Heart right ventricle (tissue), 16 donors: Measurements from ENCODE around the gene CTDNEP1. TPM values are rescaled to one million over a fixed set of nuclear protein-coding genes. Genes with fewer than 3 reads are reported as not detected.

ENCODE experiments used
- ATAC-seq, 8 donors: fragments of 200-7000 bp; cut with Tn5 transposase; one replicate each; pipeline ENCODE4 v1.9.1; 2020; ENCODE audit warnings: mild to moderate bottlenecking in 8 of 8, moderate library complexity in 8 of 8, moderate number of reproducible peaks in 1 of 8
- DNase-seq, 2 donors: peaks; one replicate each; pipeline ENCODE4 v3.0.0-alpha.2; 2020
- H3K27ac ChIP-seq, 10 donors: fragments of 200-600 bp; sonication (generic) in 2 of 10; one replicate each; pipeline versions ENCODE4 v1.5.0 to v1.8.0; 2020 to 2022; ENCODE audit warnings: mild to moderate bottlenecking in 3 of 10
- H3K27me3 ChIP-seq, 7 donors: fragments of 200-600 bp; one replicate each; pipeline ENCODE4 v1.8.0; 2021 to 2022; ENCODE audit warnings: mild to moderate bottlenecking in 2 of 7
- H3K36me3 ChIP-seq, 9 donors: fragments of 200-600 bp; sonication (generic) in 1 of 9; one replicate each; pipeline versions ENCODE4 v1.5.0 to v1.8.0; 2020 to 2022; ENCODE audit warnings: mild to moderate bottlenecking in 2 of 9
- H3K4me1 ChIP-seq, 9 donors: fragments of 200-600 bp; sonication (generic) in 1 of 9; one replicate each; pipeline versions ENCODE4 v1.5.0 to v1.8.0; 2020 to 2022; ENCODE audit warnings: mild to moderate bottlenecking in 4 of 9
- H3K4me3 ChIP-seq, 10 donors: fragments of 200-600 bp; sonication (generic) in 2 of 10; one replicate each; pipeline versions ENCODE4 v1.5.0 to v1.8.0; 2020 to 2022; ENCODE audit warnings: mild to moderate bottlenecking in 7 of 10, moderate library complexity in 2 of 10
- H3K9me3 ChIP-seq, 11 donors: fragments of 200-600 bp in 10 of 11; sonication (generic) in 2 of 11; one replicate each; pipeline versions ENCODE4 v1.5.0 to v1.8.0; 2013 to 2022; ENCODE audit warnings: mild to moderate bottlenecking in 2 of 11, control low read depth in 1 of 11, moderate library complexity in 1 of 11
- WGBS, 2 donors: extraction: QIAGEN DNeasy Blood & Tissue Kit; methylation state at CpG; one replicate each; pipeline ENCODE4 v1.1.7; 2013; ENCODE audit warnings: inconsistent platforms in 1 of 2; 5-methylcytosine and 5-hydroxymethylcytosine counted together
- intact Hi-C, 10 donors: fragments of 100-400 bp; cut with DNase I; formaldehyde crosslinking; loops; one replicate each; pipeline versions ENCODE4 v1.11.1 to v1.14.2; 2022
- polyA plus RNA-seq, 2 donors: library from polyadenylated mRNA; stranded (reverse); fragments of 200-250 nt; gene quantifications; one replicate each; pipeline ENCODE4 v1.2.3, GENCODE V29; 2013
- total RNA-seq, 10 donors: library from RNA; stranded (reverse); fragmentation: NEBNext Ultra II Directional in 3 of 10; extraction: Animal tissue kit (Norgen Biotek cat#: 25700) in 3 of 10; gene quantifications; one replicate each; pipeline versions ENCODE4 v1.2.1 to v1.2.4, GENCODE V29; 2021 to 2023
- TF ChIP-seq, protein P1 (sequence below), 9 donors: fragments of 200-600 bp; sonication (generic) in 2 of 9; IDR thresholded peaks; one replicate each; pipeline versions ENCODE4 v1.5.0 to v1.8.0; 2021 to 2022; ENCODE audit warnings: antibody characterized with exemption in 9 of 9, mild to moderate bottlenecking in 5 of 9, moderate library complexity in 1 of 9
- donor health status: Arrhythmogenic right ventricular cardiomyopathy.
- donor health status: ischemic (EF 13 %, LVEDD 7.1; RV severe dilation, severe dysfunction).
- donor health status: healthy with polysubstance abuse.
- donor health status: DM: no; HTN: yes; CAD: no.
- donor health status: DM: no; HTN: no; CAD: no.
- donor health status: ischemic (EF 25% LVEDD 6.9; RV normal size, moderate dysfunction).
- donor health status: ischemic (EF 25% LVEDD 5.7; RV mildly dilated, moderate dysfunction).
- donor health status: healthy.
- donor health status: DM: yes; HTN: yes; CAD: no.
- donor health status: Ischemic cardiomyopathy.
- donor health status: ischemic (EF 35%, LVEDD 5.7; RV mildly dilated, moderate dysfunction).
- donor health status: nonischemic (EF 11% LVEDD 7.7; RV severe dilation, severe dysfunction).
- donor health status: DM: yes; HTN: yes; CAD: no.
- donor health status: PGD.
- donor health status: ischemic (EF 29% LVEDD 5.4; RV normal size, mild dysfunction).
- donor health status: nonischemic (EF 23%, LVEDD 6.1; RV moderate dilation, normal function).

CTDNEP1 gene
- total and polyA plus RNA-seq, 12 donors: 56.3 to 135 (median 110) TPM

DNA sequence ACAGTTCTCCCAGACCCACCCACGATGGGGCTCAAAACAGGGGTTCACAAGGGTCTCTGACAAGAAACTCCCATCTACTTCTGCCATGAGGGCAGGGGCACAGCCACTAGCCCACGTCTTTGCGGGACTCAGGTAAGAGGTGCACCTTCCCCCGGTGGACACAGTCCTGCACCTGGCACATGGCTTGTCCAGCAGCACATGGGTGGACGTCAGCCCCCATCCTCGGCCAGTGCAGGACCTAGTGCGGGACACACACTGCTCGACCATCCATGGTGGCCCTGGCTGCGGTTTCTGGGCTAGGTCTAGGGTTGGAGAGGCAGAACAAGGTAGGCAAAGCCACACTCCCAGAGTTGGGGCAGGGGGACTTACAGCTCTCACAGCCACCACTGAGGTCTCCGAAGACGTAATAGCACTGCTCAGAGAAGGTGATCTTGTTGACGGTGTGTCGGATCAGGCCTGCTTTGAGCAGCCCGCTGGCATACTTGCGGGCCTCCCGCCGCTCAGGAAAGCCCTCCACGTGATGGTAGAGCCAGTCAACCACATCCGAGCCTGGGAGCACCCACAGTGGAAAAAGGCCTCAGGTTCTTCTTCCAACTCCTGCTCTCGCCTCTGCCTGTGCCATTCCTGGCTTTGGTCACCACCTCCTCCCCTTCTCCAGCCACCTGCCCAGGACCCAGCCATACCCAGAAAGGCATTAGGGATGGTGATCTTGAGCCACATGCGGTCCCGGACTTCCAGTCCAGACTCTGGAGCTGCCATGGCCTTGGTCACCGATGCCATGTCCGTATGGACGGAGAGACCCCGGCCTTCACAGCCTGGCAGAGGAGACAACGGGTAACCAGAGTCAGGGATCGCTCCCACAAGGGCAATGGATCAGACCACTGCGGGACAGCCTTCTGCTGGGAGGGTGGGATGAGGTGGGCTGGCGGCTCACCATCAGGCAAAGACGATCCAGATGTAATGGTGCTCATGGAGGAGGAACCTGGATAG, 24.5 kb downstream of the CTDNEP1 start:
- Histone ChIP-seq H3K4me1 (peaks cover 0 to 45% (median 17%) of the 10 kb centered on the region in 9 donors), H3K4me3 (no peak overlapping the region), H3K36me3 (peaks cover 0 to 89% (median 50%) of the 10 kb centered on the region in 9 donors), H3K9me3 (no peaks in the 10 kb centered on the region), H3K27ac (no peak overlapping the region), H3K27me3 (no peaks in the 10 kb centered on the region)
- intact Hi-C loops: no loop called here
- TF ChIP-seq, protein P1, sequence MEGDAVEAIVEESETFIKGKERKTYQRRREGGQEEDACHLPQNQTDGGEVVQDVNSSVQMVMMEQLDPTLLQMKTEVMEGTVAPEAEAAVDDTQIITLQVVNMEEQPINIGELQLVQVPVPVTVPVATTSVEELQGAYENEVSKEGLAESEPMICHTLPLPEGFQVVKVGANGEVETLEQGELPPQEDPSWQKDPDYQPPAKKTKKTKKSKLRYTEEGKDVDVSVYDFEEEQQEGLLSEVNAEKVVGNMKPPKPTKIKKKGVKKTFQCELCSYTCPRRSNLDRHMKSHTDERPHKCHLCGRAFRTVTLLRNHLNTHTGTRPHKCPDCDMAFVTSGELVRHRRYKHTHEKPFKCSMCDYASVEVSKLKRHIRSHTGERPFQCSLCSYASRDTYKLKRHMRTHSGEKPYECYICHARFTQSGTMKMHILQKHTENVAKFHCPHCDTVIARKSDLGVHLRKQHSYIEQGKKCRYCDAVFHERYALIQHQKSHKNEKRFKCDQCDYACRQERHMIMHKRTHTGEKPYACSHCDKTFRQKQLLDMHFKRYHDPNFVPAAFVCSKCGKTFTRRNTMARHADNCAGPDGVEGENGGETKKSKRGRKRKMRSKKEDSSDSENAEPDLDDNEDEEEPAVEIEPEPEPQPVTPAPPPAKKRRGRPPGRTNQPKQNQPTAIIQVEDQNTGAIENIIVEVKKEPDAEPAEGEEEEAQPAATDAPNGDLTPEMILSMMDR (IDR thresholded peaks at IDR 0.05): no peak
- ATAC-seq: no peak
- peak in 1 of 2 donors; percentile 3 for DNase-seq
- 93 to 94% methylated on average over 31 of the region's 31 CpGs for WGBS, 2 donors

DNA sequence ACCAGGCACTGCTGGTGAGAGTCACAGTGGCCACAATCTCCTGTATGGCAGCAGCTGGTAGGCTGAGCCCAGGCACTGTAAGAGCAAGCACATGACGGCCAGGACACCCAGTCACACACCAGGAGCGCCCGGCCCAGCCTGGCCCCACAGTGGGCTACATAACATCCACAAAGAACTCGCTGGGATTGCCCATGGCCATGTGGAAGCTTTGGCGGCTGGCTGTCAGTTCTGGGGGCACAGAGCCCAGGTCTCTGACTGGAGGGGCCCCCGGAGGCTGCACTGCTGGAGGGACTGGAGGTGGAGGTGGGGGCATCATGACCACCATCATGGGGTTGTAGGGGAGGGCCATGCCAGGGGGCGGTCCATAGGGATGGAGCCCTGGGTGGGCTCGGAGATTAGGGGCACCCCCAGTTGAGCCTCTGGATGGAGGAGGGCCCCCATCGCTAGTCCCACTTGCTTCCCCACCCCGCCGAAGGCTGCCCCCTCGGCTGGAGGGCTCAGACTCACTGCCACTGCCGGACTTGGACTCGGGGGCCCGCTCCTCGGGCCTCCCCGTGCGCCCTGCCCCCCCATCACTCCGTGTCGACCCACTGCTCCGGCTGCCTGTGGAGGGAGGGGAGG, 25.7 kb downstream of the CTDNEP1 start:
- peaks cover 0 to 100% (median 50%) of the 10 kb centered on the region in 9 donors for H3K36me3 ChIP-seq
- peak in 1 of 2 donors; percentile 30 for DNase-seq
- peak overlapping the region in 5 of 10 donors; percentile 1 to 46 (median 20) for H3K27ac ChIP-seq
- peak in 7 of 8 donors; percentile 4 to 66 (median 52) for ATAC-seq
- no peaks in the 10 kb centered on the region for H3K27me3 ChIP-seq
- peaks cover 3 to 50% (median 25%) of the 10 kb centered on the region in 9 donors for H3K4me1 ChIP-seq
- no peak overlapping the region for H3K4me3 ChIP-seq
- 75 to 77% methylated on average over 21 of the region's 21 CpGs for WGBS, 2 donors
- intact Hi-C loops: no loop called here
- no peaks in the 10 kb centered on the region for H3K9me3 ChIP-seq
- TF ChIP-seq, protein P1 (IDR thresholded peaks at IDR 0.05): no peak

DNA sequence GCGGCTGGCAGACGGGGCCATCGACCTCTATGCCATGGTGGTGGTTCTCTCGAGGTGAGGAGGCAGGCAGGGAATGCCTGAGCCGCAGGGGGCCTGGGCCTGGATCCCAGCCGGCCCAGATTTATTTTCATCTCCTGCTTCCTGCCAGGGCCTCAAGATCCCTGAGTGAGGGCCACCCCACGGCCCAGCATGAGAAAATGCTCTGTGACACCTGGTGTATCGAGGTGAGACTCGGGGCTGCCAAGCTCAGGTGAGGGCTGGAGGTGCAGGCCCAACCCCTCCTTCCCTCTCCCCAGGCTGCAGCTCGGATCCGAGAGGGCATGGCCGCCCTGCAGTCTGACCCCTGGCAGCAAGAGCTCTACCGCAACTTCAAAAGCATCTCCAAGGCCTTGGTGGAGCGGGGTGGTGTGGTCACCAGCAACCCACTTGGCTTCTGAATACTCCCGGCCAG, 26.8 kb downstream of the CTDNEP1 start:
- DNase-seq (peak in 1 of 2 donors; percentile 4), ATAC-seq (no peak)
- Histone ChIP-seq H3K9me3 (no peaks in the 10 kb centered on the region), H3K36me3 (peaks cover 0 to 90% (median 42%) of the 10 kb centered on the region in 9 donors), H3K27ac (peak overlapping the region in 3 of 10 donors; percentile 44 to 65 (median 46)), H3K27me3 (no peaks in the 10 kb centered on the region), H3K4me3 (no peak overlapping the region), H3K4me1 (peaks cover 3 to 55% (median 30%) of the 10 kb centered on the region in 9 donors)
- intact Hi-C loops: no loop called here
- WGBS, 2 donors: 52 to 62% methylated on average over 15 of the region's 15 CpGs
- TF ChIP-seq, protein P1 (IDR thresholded peaks at IDR 0.05): no peak

DNA sequence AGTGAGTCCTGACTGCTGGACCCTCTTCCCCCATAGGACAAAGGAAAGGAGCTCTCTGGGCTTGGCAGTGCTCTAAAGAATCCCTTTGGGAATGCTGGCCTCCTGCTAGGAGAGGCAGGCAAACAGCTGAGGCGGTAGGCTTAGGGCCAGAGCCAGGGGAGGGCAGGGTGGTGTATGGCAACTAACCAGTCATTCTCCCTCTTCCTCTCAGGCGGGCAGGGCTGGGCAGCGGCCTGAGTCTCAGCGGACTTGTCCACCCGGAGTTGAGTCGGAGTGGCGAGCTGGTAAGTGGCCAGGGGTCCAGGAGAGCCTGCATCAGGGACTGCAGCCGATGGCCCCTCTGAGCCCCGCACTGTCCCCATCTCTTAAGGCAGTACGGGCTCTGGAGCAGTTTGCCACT, 27.4 kb downstream of the CTDNEP1 start:
- Histone ChIP-seq H3K4me3 (no peak overlapping the region), H3K9me3 (no peaks in the 10 kb centered on the region), H3K27ac (peak overlapping the region in 3 of 10 donors; percentile 7 to 15 (median 13)), H3K4me1 (peaks cover 6 to 60% (median 30%) of the 10 kb centered on the region in 9 donors), H3K36me3 (peaks cover 0 to 84% (median 38%) of the 10 kb centered on the region in 9 donors), H3K27me3 (no peaks in the 10 kb centered on the region)
- DNase-seq (peak in 1 of 2 donors; percentile 3), ATAC-seq (no peak)
- intact Hi-C loops: no loop called here
- 72 to 73% methylated on average over 10 of the region's 10 CpGs for WGBS, 2 donors
- TF ChIP-seq, protein P1 (IDR thresholded peaks at IDR 0.05): no peak
